Skeletal muscle tissue (tissue), 4 donors: ENCODE results near the gene RPUSD1. TPM values are rescaled to one million over a fixed set of nuclear protein-coding genes. Genes with fewer than 3 reads are reported as not detected.
"Not testable (repeated sequence)": the region's sequence is repeated elsewhere in the genome, so short reads cannot be mapped to it uniquely, and the experiment has no call there.

Experiments
- H3K27ac ChIP-seq: one replicate; pipeline ENCODE4 v1.7.0; 2013; ENCODE audit warnings: mild to moderate bottlenecking, low read depth, low read length, inconsistent platforms
- H3K27me3 ChIP-seq, 3 donors: one replicate each; pipeline ENCODE4 v1.7.0; 2013; ENCODE audit warnings: low read length in 3 of 3; ENCODE audit not compliant: control insufficient read depth in 3 of 3, insufficient read depth in 3 of 3
- H3K36me3 ChIP-seq, 3 donors: one replicate each; pipeline ENCODE4 v1.7.0; 2013; ENCODE audit warnings: low read length in 3 of 3; ENCODE audit not compliant: control insufficient read depth in 3 of 3, insufficient read depth in 3 of 3
- H3K4me1 ChIP-seq, 3 donors: one replicate each; pipeline ENCODE4 v1.7.0; 2013; ENCODE audit warnings: low read length in 3 of 3, mild to moderate bottlenecking in 3 of 3; ENCODE audit not compliant: control insufficient read depth in 3 of 3, insufficient read depth in 3 of 3
- H3K4me3 ChIP-seq, 3 donors: one replicate each; pipeline ENCODE4 v1.7.0; 2013; ENCODE audit warnings: low read length in 3 of 3
- H3K9ac ChIP-seq, 3 donors: one replicate each; pipeline ENCODE4 v1.7.0; 2013; ENCODE audit warnings: low read length in 3 of 3, mild to moderate bottlenecking in 3 of 3, moderate library complexity in 2 of 3, low read depth in 1 of 3
- H3K9me3 ChIP-seq, 3 donors: one replicate each; pipeline ENCODE4 v1.7.0; 2013; ENCODE audit warnings: low read length in 3 of 3; ENCODE audit not compliant: control insufficient read depth in 3 of 3
- total RNA-seq: library from RNA; depleted of rRNA; stranded (reverse); fragments of >200 nt; gene quantifications from one replicate; pipeline ENCODE4 v1.2.3, GENCODE V29; 2014
- donor health status: Osteomylitis.

RPUSD1 gene
- total RNA-seq, 1 donor from 2014 or later: 8.9 TPM

- Histone ChIP-seq H3K4me3 (no peak overlapping the region), H3K36me3 (no peaks in the 10 kb centered on the region), H3K9me3 (peaks cover 0 to 2% (median 0%) of the 10 kb centered on the region in 3 donors), H3K4me1 (peaks cover 3 to 5% (median 3%) of the 10 kb centered on the region in 3 donors), H3K27me3 (peaks cover 44 to 65% (median 51%) of the 10 kb centered on the region in 3 donors), H3K27ac (no peak overlapping the region), H3K9ac (no peak overlapping the region)
Observed at GRCh38 chr16:828891-829290, 40.7 kb upstream of the RPUSD1 start.

- Histone ChIP-seq H3K9me3 (no peaks in the 10 kb centered on the region), H3K36me3 (no peaks in the 10 kb centered on the region), H3K27ac (no peak overlapping the region), H3K4me1 (peaks cover 3 to 5% (median 3%) of the 10 kb centered on the region in 3 donors), H3K9ac (no peak overlapping the region), H3K27me3 (peaks cover 37 to 66% (median 48%) of the 10 kb centered on the region in 3 donors), H3K4me3 (no peak overlapping the region)
Observed at GRCh38 chr16:827513-827912, 39.3 kb upstream of the RPUSD1 start.

GRCh38 chr16:825341-826061, 37.3 kb upstream of the RPUSD1 start:
- Histone ChIP-seq H3K9ac (peak overlapping the region in 1 of 3 donors; percentile 25), H3K27me3 (peaks cover 42 to 58% (median 46%) of the 10 kb centered on the region in 3 donors), H3K4me1 (peaks cover 3 to 5% (median 3%) of the 10 kb centered on the region in 3 donors), H3K27ac (no peak overlapping the region), H3K36me3 (no peaks in the 10 kb centered on the region), H3K9me3 (no peaks in the 10 kb centered on the region), H3K4me3 (no peak overlapping the region)

DNA sequence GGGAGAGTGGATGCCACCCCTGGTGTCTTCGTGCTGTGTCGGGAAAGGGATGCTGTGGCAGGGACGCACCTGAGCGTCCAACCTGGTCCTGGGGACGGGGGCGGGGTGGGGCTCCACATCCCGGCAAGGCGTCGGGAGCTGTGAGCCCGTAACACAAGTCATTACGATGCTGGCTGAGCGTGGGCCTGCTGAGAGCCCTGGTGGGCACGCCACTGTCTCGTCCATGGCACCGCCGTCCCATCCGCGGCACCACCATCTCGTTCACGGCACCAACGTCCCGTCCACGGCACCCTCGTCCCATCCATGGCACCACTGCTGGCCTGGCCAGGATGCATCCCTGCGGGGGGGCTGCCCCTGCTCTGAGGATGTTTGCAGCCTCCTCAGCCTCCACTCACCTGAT, 36.4 kb upstream of the RPUSD1 start:
- H3K36me3 ChIP-seq: no peaks in the 10 kb centered on the region
- no peak overlapping the region for H3K9ac ChIP-seq
- H3K4me1 ChIP-seq: peaks cover 3 to 5% (median 3%) of the 10 kb centered on the region in 3 donors
- no peak overlapping the region for H3K4me3 ChIP-seq
- H3K9me3 ChIP-seq: no peaks in the 10 kb centered on the region
- peaks cover 41 to 54% (median 49%) of the 10 kb centered on the region in 3 donors for H3K27me3 ChIP-seq
- no peak overlapping the region for H3K27ac ChIP-seq

GRCh38 chr16:824194-824593, 36.0 kb upstream of the RPUSD1 start:
- H3K36me3 ChIP-seq: no peaks in the 10 kb centered on the region

GRCh38 chr16:822909-823297, 34.7 kb upstream of the RPUSD1 start:
- Histone ChIP-seq H3K27ac (no peak overlapping the region), H3K9me3 (no peaks in the 10 kb centered on the region), H3K9ac (no peak overlapping the region), H3K4me3 (no peak overlapping the region), H3K36me3 (no peaks in the 10 kb centered on the region), H3K27me3 (peaks cover 56 to 67% (median 64%) of the 10 kb centered on the region in 3 donors), H3K4me1 (peaks cover 3 to 5% (median 3%) of the 10 kb centered on the region in 3 donors)

More at GRCh38 chr16:824194-824593, 36.0 kb upstream of the RPUSD1 start:
- Histone ChIP-seq H3K27me3 (peaks cover 44 to 57% (median 54%) of the 10 kb centered on the region in 3 donors), H3K4me3 (no peak overlapping the region), H3K9ac (no peak overlapping the region), H3K27ac (no peak overlapping the region), H3K4me1 (peaks cover 3 to 5% (median 3%) of the 10 kb centered on the region in 3 donors), H3K9me3 (no peaks in the 10 kb centered on the region)

- Histone ChIP-seq H3K9ac (no peak overlapping the region), H3K27ac (no peak overlapping the region), H3K9me3 (no peaks in the 10 kb centered on the region), H3K27me3 (peaks cover 58 to 69% (median 68%) of the 10 kb centered on the region in 3 donors), H3K4me1 (peaks cover 3 to 5% (median 3%) of the 10 kb centered on the region in 3 donors), H3K4me3 (no peak overlapping the region), H3K36me3 (no peaks in the 10 kb centered on the region)
Observed at GRCh38 chr16:822174-822908, 34.2 kb upstream of the RPUSD1 start.

DNA sequence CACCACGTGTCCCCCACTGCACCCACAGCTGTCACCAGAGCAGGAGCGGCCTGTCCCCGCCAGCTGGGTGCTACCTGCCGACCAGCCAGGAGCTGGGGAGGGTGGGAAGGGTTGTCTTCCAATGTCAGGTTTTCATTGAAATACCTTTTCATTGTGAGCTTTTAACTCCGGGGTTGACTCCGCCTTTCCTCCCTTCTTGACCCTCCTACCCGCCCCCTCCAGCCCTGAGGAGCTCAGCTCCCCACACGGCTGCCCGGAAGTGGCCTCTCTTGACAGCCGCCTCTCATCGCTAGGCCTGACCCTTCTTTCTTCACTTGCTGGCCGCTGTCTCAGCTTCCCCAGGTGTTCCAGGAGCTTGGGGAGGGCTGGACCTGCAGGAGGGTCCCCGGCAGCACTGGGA, 33.6 kb upstream of the RPUSD1 start:
- H3K9ac ChIP-seq: no peak overlapping the region
- no peaks in the 10 kb centered on the region for H3K9me3 ChIP-seq
- peaks cover 62 to 72% (median 68%) of the 10 kb centered on the region in 3 donors for H3K27me3 ChIP-seq
- H3K27ac ChIP-seq: no peak overlapping the region
- peaks cover 3 to 5% (median 3%) of the 10 kb centered on the region in 3 donors for H3K4me1 ChIP-seq
- H3K36me3 ChIP-seq: no peaks in the 10 kb centered on the region
- no peak overlapping the region for H3K4me3 ChIP-seq

DNA sequence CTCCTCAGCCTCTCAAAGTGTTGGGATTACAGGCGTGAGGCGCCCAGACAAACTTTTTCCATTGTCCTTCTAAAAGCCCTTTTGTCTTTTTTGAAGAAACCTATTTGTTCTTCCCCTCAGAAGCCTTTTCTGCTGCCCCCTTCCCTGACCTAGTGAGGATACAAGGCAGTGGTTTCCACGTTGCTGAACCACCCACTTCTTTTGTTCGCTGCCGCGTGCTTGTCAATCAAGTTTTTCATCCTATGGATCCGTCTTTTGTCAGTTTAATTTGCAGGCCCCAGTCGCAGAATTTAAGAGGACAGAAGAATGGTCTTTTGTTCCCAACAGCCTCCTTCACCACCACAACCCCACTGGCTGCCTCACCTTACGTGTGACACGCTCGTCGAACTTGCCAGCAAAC, 32.6 kb upstream of the RPUSD1 start:
- H3K4me3 ChIP-seq: no peak overlapping the region
- peaks cover 63 to 74% (median 70%) of the 10 kb centered on the region in 3 donors for H3K27me3 ChIP-seq

GRCh38 chr16:820044-820408, 31.8 kb upstream of the RPUSD1 start:
- not testable (repeated sequence) for H3K4me1 ChIP-seq, H3K36me3 ChIP-seq, H3K9me3 ChIP-seq, H3K9ac ChIP-seq, H3K27ac ChIP-seq, H3K4me3 ChIP-seq
- H3K27me3 ChIP-seq: peaks cover 59 to 71% (median 67%) of the 10 kb centered on the region in 3 donors

More for the DNA sequence above, 32.6 kb upstream of the RPUSD1 start:
- H3K4me1 ChIP-seq: peaks cover 3 to 5% (median 3%) of the 10 kb centered on the region in 3 donors
- H3K9me3 ChIP-seq: no peaks in the 10 kb centered on the region
- H3K36me3 ChIP-seq: no peaks in the 10 kb centered on the region
- no peak overlapping the region for H3K9ac ChIP-seq
- no peak overlapping the region for H3K27ac ChIP-seq
